SH-SY5Y (cell line): ENCODE data around the gene SLC25A36.

ENCODE experiments used
- GATA2 ChIP-seq: IDR thresholded peaks from 2 replicates; pipeline ENCODE4 v1.6.1; 2011; ENCODE audit warnings: mild to moderate bottlenecking, low read depth, low read length
- GATA3 ChIP-seq: IDR thresholded peaks from 2 replicates; pipeline ENCODE4 v1.6.1; 2011; ENCODE audit warnings: low read depth, mild to moderate bottlenecking, low read length, moderate library complexity

- TF ChIP-seq GATA2 (no peak), GATA3 (no peak)
Measured at GRCh38 chr3:140910860-140911259, 30.8 kb upstream of the SLC25A36 start.
